Transverse colon (tissue), 3 donors: ENCODE measurements around the gene ANKMY2.

Source experiments
- EP300 ChIP-seq: sonication (generic); formaldehyde crosslinking; IDR thresholded peaks from one replicate; pipeline ENCODE4 v1.6.1; 2017; ENCODE audit warnings: antibody characterized with exemption, low read depth
- POLR2A ChIP-seq: fragments of 450-650 bp; IDR thresholded peaks from one replicate; pipeline ENCODE4 v1.6.1; 2016; ENCODE audit warnings: antibody characterized with exemption, mild to moderate bottlenecking, moderate library complexity
- POLR2AphosphoS5 ChIP-seq, 3 donors: sonication (generic); formaldehyde crosslinking; IDR thresholded peaks; one replicate each; pipeline ENCODE4 v1.6.1; 2016; ENCODE audit warnings: antibody characterized with exemption in 3 of 3

- TF ChIP-seq POLR2AphosphoS5 (IDR thresholded peaks at IDR 0.05): no peak
- no peak for TF ChIP-seq EP300
- TF ChIP-seq POLR2A: no peak
Observed at GRCh38 chr7:16562456-16563220, 82.9 kb downstream of the ANKMY2 start.
